Measurements from ENCODE around the gene ARPC2.
A peak's percentile ranks its signal among the peaks of the same experiment; 100 is the strongest.

Gene ARPC2

DNA sequence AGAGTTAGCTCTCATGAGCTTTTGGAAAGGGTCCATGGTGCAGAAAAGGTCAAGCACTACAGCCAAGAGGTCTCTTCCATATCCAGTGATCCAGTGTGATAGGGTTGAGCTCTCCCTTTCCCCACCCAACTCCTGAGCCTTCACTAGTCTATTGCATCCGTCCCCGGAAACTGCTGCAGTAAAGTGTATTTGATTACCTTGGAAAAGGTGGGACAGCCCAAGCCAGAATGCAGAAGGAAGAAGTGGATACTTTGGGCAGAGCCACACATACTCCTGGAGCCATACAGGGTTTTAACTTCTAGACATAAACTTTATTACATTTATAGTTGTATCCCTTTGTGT lies 56.9 kb downstream of the ARPC2 start:
- H3K9me3 Mint-ChIP-seq, result no peaks in the 10 kb centered on the region
- H3K27me3 Mint-ChIP-seq (ENCODE audit: low read depth), result no peaks in the 10 kb centered on the region
- no peak overlapping the region for H3K4me3 Mint-ChIP-seq
- no peak for DNase-seq (ENCODE audit: low spot score)
- H3K4me1 Mint-ChIP-seq (ENCODE audit: low read depth), result peaks cover 22% of the 10 kb centered on the region
- H3K36me3 Mint-ChIP-seq (ENCODE audit: low read depth), result peaks cover 42% of the 10 kb centered on the region
- H3K27ac Mint-ChIP-seq, result no peak overlapping the region

DNA sequence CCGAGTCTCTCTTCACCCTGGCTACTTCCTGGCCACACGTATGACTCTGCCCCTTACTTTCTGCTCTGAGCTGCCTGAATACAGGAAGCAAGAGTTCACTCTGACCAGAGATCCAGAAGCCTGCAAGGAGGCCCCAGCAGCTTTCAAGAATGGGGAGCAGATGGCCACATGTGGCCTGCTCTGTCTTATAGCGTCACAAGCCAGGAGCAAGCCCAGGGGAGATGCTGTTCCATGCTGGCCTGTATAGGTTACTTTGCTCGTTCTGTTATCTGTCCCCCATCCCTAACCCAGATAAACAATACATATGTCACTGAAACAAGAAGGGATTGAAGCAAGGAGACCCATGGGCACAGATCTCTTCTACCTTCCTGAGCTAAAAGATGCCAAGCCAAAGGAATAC lies 57.6 kb downstream of the ARPC2 start:
- Mint-ChIP-seq H3K27ac (no peak overlapping the region), H3K36me3 (ENCODE audit: low read depth) (peaks cover 40% of the 10 kb centered on the region), H3K4me1 (ENCODE audit: low read depth) (peaks cover 17% of the 10 kb centered on the region), H3K9me3 (no peaks in the 10 kb centered on the region), H3K27me3 (ENCODE audit: low read depth) (no peaks in the 10 kb centered on the region), H3K4me3 (no peak overlapping the region)
- DNase-seq (ENCODE audit: low spot score), result no peak

DNA sequence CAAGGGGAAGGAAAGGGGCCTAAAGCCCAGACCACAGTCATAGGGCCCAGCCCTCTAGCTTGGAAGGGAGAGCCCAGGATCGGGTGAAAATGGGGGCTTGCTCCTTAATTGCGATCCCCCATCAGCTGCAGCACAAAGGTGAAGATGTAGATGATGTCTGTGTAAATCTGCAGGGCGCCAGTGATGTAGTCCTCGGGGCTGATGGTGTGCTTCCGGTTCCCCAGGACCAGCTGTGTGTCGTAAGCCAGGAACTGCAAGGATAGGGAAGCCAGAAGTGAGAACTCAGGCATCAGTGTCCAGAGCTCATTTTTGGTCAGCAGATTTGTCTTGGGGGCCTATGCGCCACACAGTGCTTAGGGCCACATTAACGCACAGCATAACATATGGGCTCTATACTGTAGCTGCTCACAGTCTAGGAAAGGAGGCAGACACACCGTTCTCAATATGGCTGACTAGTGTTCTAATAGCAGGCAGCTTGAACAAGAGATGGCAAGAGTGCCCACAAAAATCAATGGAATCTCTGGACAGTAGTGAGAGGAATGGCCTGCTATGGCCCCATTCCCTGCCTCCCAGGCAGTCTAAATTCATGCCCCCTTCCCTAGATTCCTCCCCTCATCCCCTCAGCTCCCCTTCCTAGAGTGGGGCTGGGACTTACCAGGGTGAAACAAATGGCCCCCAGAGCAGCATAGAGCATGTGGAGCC lies 58.5 kb downstream of the ARPC2 start:
- H3K27ac Mint-ChIP-seq, result no peak overlapping the region
- H3K4me1 Mint-ChIP-seq (ENCODE audit: low read depth), result peaks cover 17% of the 10 kb centered on the region
- H3K9me3 Mint-ChIP-seq, result no peaks in the 10 kb centered on the region
- H3K36me3 Mint-ChIP-seq (ENCODE audit: low read depth), result peaks cover 44% of the 10 kb centered on the region
- no peak overlapping the region for H3K4me3 Mint-ChIP-seq
- no peak for DNase-seq (ENCODE audit: low spot score)
- no peaks in the 10 kb centered on the region for H3K27me3 Mint-ChIP-seq (ENCODE audit: low read depth)

DNA sequence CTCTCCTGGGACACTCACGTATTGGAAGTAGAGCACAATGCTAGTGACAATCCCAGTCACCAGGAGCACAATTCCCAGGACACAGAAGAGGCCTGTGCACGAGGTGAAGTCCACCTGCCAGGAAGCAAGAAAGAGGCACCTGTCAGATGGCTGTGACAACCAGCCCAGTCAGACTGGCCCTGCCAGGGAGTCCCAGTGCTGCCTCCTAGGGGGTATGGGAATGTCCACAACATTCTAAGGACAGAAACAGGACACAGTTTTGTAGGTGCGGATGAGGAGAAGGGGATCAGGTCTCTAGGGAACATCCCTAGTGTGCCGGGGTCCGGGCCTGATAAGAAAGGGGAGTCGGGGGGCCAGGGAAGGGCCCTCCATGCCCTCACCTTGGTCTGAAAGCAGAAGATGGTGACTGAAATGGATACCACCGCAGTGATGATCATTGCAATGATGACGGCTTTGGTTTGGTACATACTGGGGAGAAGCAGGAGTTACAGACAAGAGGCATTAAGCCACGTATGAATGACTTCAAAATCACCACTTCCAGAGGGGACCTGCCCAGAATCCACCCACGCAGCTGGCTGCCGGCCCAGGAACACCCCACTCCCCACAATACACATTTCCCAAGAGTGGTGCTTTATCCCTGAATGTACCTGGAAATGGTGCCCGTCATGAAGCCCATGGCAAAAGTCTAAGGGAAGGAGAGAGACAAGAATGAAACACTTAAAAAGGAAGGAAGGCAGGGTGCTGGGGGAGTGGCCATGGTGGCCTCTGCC lies 60.2 kb downstream of the ARPC2 start:
- Mint-ChIP-seq H3K36me3 (ENCODE audit: low read depth) (peaks cover 46% of the 10 kb centered on the region), H3K27ac (no peak overlapping the region), H3K4me3 (no peak overlapping the region), H3K27me3 (ENCODE audit: low read depth) (no peaks in the 10 kb centered on the region), H3K9me3 (no peaks in the 10 kb centered on the region), H3K4me1 (ENCODE audit: low read depth) (peaks cover 4% of the 10 kb centered on the region)
- DNase-seq (ENCODE audit: low spot score), result no peak

DNA sequence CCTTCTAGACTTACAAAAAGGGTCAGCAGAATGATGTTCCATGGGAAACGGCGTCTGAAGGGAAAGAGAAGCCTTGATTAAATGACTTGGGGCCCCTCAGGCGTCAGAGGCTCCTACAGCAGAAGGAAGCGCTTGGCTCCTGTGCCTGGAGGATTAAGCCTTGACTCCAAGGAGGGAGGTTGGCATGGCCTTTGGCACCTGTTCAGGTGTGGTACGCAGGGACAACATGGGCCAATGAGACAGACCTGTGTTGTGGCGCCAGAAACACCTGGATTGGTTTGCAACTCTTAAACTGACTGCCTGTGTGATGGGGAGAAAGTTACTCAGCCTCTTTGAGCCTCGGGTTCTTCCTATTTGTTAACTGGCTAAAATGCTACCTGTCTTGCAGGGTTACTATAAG lies 60.9 kb downstream of the ARPC2 start:
- peaks cover 42% of the 10 kb centered on the region for H3K36me3 Mint-ChIP-seq (ENCODE audit: low read depth)
- no peak for DNase-seq (ENCODE audit: low spot score)
- H3K4me3 Mint-ChIP-seq, result no peak overlapping the region
- H3K27me3 Mint-ChIP-seq (ENCODE audit: low read depth), result no peaks in the 10 kb centered on the region
- H3K4me1 Mint-ChIP-seq (ENCODE audit: low read depth), result no peaks in the 10 kb centered on the region
- H3K9me3 Mint-ChIP-seq, result no peaks in the 10 kb centered on the region
- H3K27ac Mint-ChIP-seq, result no peak overlapping the region

DNA sequence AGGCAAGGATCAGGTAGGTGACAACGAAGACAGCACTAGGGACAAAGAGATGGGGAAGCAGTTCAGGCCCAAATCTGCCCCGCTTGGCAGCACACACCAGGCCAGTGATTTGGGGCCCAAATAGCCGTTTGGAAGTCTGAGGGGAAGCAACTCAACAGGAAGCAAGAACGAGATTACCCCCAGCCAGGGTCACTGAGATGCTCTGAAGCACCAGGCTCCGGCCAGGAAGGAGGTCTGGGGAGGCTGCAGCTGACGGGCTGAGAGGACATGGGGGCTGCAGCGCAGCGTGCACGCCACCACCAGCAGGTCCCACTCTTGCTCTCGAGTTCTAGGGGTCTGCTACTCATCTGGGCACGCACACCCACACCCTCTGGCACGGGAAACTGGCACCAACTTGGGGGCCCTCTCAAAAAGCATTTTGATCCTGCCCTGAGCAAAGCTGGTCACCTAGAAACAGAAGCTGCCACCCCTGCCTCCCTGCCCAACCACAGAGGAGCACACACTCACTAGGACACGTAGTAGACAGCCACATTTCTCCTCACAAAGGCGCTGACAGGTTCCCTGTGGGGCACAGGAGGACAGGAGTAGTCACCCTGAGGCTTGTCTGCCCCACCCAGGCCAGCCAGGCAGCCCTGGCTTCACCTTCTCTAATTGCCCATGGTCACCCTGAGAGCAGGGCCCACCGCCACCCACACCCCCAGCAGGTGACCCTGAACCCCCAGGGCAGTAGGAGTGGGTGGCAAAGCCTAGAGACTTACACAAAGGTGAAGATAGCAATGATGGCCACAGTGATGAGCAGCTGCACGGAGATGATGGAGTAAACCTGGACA lies 61.8 kb downstream of the ARPC2 start:
- H3K4me3 Mint-ChIP-seq, result no peak overlapping the region

DNA sequence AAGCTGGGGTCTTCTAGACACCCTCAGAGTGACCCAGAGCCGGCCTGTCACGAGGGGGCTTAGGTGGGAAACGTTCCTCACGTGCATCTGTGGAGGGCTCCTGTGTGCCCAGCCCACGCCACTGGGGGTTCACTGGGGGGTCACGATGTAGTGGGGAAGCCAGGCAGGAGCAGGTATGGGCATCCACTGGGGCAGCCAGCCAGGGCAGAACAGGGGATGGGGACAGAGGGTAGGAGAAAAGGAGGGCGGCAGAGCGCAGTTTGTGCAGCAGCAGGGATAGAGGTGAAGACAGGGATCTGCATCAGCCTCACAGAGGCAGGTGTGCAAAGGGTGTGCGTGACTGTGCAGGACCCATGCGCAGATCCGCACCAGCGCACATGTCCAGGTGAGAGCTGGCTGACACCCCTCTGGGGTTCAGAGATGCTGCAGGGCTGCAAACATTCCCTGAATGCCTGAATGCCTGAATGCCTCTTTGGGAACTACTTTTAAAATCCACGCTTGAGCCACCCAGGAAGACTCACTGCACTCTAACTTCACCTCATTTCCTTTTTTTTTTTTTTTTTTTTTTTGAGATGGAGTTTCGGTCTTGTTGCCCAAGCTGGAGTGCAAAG lies 63.4 kb downstream of the ARPC2 start:
- Mint-ChIP-seq H3K27me3 (ENCODE audit: low read depth) (no peaks in the 10 kb centered on the region), H3K9me3 (no peaks in the 10 kb centered on the region), H3K27ac (no peak overlapping the region), H3K36me3 (ENCODE audit: low read depth) (peaks cover 38% of the 10 kb centered on the region), H3K4me3 (no peak overlapping the region), H3K4me1 (ENCODE audit: low read depth) (peaks cover 16% of the 10 kb centered on the region)
- DNase-seq (ENCODE audit: low spot score), result no peak

More for the DNA sequence above, 61.8 kb downstream of the ARPC2 start:
- H3K4me1 Mint-ChIP-seq (ENCODE audit: low read depth), result peaks cover 4% of the 10 kb centered on the region
- no peaks in the 10 kb centered on the region for H3K27me3 Mint-ChIP-seq (ENCODE audit: low read depth)
- no peak for DNase-seq (ENCODE audit: low spot score)
- H3K27ac Mint-ChIP-seq, result no peak overlapping the region
- peaks cover 43% of the 10 kb centered on the region for H3K36me3 Mint-ChIP-seq (ENCODE audit: low read depth)
- H3K9me3 Mint-ChIP-seq, result no peaks in the 10 kb centered on the region

DNA sequence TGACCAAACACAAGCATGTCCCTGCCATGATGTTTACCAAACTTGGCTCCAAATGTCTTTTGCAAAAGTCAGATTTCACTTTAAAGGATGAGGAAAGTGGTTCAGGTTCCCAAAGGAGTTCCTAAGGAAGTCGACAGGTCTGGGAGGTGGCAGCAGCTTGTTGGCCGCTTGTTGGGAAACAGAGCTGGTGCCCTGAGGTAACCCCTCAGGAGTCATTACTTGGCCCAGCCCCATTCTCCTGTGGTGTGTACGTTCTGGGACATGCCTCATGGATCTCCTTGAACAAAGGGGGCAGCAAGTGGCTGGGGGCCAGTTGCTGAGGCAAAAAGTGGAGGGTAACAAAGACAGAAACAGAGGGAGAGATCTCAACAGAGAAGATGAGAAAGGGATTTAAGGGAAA lies 64.5 kb downstream of the ARPC2 start:
- Mint-ChIP-seq H3K27me3 (ENCODE audit: low read depth) (no peaks in the 10 kb centered on the region), H3K4me3 (no peak overlapping the region), H3K36me3 (ENCODE audit: low read depth) (peaks cover 43% of the 10 kb centered on the region)

DNA sequence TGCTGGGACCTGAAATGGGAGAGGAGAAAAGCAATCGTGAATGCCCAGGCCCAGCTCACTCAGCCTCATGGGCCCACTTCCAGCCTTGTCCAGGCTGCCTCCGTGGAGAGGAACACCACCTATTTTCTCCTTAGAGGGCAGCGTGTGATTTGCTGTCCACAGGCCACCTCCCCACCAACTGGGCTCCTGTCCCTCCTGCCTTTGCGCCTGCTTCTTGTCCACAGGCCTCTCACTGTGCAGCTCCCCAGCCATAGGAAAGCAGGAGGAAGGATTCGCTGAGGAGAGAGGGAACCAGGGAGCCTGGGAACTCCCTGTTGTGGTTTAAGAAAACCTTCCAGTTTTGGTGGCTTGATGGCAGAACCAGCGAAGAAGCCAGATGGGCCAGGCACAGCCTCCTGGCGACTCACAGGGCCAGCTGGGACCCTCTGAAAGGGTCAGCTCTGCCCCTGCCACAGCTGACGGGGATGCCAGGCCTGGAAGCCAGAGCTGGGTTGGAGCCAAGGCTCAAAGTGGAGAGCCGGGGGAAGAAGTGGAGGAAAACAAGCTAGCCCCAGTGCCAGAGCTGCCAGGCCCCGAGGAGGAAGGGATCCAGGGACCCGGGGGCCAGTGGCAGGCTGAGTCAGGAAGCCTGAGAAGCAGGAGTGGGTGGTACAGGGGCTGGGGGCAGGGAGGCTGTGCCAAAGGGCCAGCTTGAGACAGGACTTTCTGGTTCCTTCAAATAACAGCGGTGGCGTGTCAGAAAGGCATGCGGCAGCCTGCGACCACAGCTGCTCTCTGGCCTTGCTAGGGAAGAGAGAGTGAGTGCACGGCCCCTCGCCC lies 65.4 kb downstream of the ARPC2 start:
- H3K9me3 Mint-ChIP-seq, result no peaks in the 10 kb centered on the region
- H3K27me3 Mint-ChIP-seq (ENCODE audit: low read depth), result no peaks in the 10 kb centered on the region
- no peak overlapping the region for H3K27ac Mint-ChIP-seq
- no peak overlapping the region for H3K4me3 Mint-ChIP-seq
- H3K36me3 Mint-ChIP-seq (ENCODE audit: low read depth), result peaks cover 43% of the 10 kb centered on the region
- DNase-seq (ENCODE audit: low spot score), result no peak
- H3K4me1 Mint-ChIP-seq (ENCODE audit: low read depth), result peaks cover 33% of the 10 kb centered on the region

More for the DNA sequence above, 64.5 kb downstream of the ARPC2 start:
- no peak for DNase-seq (ENCODE audit: low spot score)
- H3K27ac Mint-ChIP-seq, result peak overlapping the region; percentile 78
- no peaks in the 10 kb centered on the region for H3K9me3 Mint-ChIP-seq
- peaks cover 24% of the 10 kb centered on the region for H3K4me1 Mint-ChIP-seq (ENCODE audit: low read depth)

DNA sequence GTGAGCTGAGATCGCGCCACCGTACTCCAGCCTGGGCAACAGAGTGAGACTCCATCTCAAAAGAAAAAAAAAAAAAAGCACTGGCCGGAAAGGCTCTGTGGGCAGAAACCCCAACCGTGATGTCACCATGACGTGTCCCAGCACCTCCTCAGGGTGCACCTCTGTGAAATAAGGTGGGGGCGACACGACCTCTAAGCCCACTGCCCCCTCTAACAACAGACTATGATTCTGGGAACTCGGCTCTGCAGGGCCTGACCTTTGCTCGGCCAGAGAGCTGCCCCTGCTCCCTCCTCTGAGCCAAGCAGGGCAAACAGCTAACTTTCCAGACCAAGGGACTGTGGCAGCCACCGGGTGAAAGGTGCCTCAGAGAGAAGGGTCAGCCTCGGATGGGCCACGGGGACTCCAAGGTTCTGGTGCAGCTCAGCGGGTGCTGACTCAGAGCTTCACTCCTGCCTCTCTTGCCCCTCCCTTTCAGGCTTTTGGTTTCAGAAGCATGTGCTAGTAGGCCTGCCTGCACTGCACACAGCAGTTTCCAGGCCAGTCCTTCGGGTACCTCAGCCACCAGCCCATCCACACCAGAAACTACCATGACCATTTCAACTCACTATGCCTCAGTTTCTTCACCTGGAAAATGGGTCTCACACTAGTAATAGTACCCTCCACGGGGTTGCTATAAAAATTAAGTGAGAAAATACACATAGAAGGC lies 67.3 kb downstream of the ARPC2 start:
- Mint-ChIP-seq H3K36me3 (ENCODE audit: low read depth) (peaks cover 44% of the 10 kb centered on the region), H3K27me3 (ENCODE audit: low read depth) (no peaks in the 10 kb centered on the region), H3K27ac (peak overlapping the region; percentile 77), H3K9me3 (no peaks in the 10 kb centered on the region), H3K4me3 (peak overlapping the region; percentile 94), H3K4me1 (ENCODE audit: low read depth) (peaks cover 47% of the 10 kb centered on the region)
- peak; percentile 67 for DNase-seq (ENCODE audit: low spot score)

DNA sequence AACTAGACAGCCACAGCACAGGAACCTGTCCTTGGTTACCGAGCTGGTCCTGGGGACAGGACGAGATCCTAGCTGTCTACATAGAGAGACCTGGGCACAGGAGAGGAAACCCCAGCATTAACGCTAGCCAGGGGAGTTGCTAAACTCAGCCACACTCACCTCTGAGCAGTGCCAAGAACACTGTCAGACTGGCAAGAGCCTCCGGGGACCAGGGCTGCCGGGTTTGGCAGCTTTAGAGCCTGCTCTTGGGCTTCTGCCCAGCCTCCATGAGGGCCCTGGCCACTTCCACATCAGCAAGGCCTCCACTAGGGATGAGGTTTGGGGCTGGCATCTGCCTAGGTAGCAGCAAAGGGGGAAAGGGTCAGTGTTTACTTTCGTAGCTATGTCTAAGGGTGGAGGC lies 68.6 kb downstream of the ARPC2 start:
- Mint-ChIP-seq H3K27ac (peak overlapping the region; percentile 95), H3K36me3 (ENCODE audit: low read depth) (peaks cover 45% of the 10 kb centered on the region), H3K9me3 (no peaks in the 10 kb centered on the region), H3K4me3 (peak overlapping the region; percentile 94), H3K4me1 (ENCODE audit: low read depth) (peaks cover 59% of the 10 kb centered on the region), H3K27me3 (ENCODE audit: low read depth) (no peaks in the 10 kb centered on the region)
- no peak for DNase-seq (ENCODE audit: low spot score)

DNA sequence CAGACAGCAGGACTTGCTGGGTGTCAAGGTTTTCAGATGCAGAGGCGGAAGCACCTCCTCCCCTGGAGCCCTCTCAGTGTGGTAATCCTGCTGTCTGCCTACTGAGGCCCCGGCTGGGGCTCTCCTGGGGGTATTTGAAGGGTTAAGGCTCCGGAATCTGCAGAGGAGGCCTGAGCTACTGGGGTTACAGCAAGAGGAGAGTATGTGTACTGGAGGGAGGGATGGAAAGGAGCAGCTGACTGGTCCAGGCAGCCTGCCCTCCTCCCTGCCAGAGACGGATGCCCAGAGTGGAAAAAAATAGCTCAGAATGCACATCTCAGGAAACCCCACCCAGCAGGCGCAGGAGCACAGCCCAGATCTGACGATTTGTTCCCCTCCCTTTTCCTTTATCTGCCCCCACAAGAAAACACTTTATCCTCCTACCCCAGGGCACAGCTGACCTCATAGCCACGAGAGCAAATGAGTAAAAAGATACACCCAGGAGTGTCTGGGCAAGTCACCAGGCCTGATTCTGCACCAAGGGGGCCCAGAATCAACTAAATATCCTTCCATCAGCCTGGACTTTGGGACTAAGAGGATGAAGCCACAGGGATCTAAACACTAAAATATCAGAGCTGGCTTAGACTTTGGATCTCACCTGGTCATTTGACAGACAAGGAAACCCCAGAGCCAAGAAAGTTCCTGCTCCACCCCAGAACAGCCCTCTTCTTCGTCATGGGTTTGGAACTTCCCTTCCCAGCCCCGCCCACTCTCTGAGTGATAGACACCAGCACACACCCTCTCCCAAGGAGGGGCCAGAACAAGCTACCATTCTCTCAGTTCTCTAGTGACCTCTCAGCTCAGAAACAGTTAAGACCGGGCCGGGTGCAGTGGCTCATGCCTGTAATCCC lies 69.8 kb downstream of the ARPC2 start:
- peaks cover 45% of the 10 kb centered on the region for H3K36me3 Mint-ChIP-seq (ENCODE audit: low read depth)

More for the DNA sequence above, 69.8 kb downstream of the ARPC2 start:
- Mint-ChIP-seq H3K4me3 (peak overlapping the region; percentile 94), H3K27me3 (ENCODE audit: low read depth) (no peaks in the 10 kb centered on the region), H3K27ac (peak overlapping the region; percentile 95), H3K4me1 (ENCODE audit: low read depth) (peaks cover 70% of the 10 kb centered on the region), H3K9me3 (no peaks in the 10 kb centered on the region)
- peak; percentile 90 for DNase-seq (ENCODE audit: low spot score)
